DOHH2 (cell line): ENCODE results near the gene FAM124B.

Source experiments
- H3F3A ChIP-seq: fragments of 200-600 bp; sonication (generic), shearing (Covaris generic); 2 replicates; pipeline ENCODE4 v1.6.0; 2016; ENCODE audit warnings: antibody characterized with exemption, mild to moderate bottlenecking; ENCODE audit not compliant: control insufficient read depth, insufficient read depth
- H3K27ac ChIP-seq: fragments of 200-600 bp; sonication (generic); 2 replicates; pipeline ENCODE4 v1.5.1; 2014; ENCODE audit warnings: low read depth, mild to moderate bottlenecking, low read length, moderate library complexity
- H3K27me3 ChIP-seq: fragments of 200-600 bp; sonication (generic); 2 replicates; pipeline ENCODE4 v1.6.1; 2014; ENCODE audit warnings: mild to moderate bottlenecking, low read length, mixed read lengths; ENCODE audit not compliant: control insufficient read depth
- H3K36me3 ChIP-seq: fragments of 200-600 bp; sonication (generic); 2 replicates; pipeline ENCODE4 v1.6.1; 2014; ENCODE audit warnings: mild to moderate bottlenecking, low read length, moderate library complexity, mixed read lengths; ENCODE audit not compliant: control insufficient read depth
- H3K4me1 ChIP-seq: fragments of 200-600 bp; sonication (generic); 2 replicates; pipeline ENCODE4 v1.6.1; 2014; ENCODE audit warnings: mild to moderate bottlenecking, low read length, mixed read lengths; ENCODE audit not compliant: control insufficient read depth
- H3K4me2 ChIP-seq: fragments of 200-600 bp; sonication (generic); 2 replicates; pipeline ENCODE4 v1.6.0; 2014; ENCODE audit warnings: mild to moderate bottlenecking, low read length, moderate library complexity
- H3K4me3 ChIP-seq: fragments of 200-600 bp; sonication (generic); 2 replicates; pipeline ENCODE4 v1.5.1; 2014; ENCODE audit warnings: mild to moderate bottlenecking, low read length, mixed read lengths
- H3K79me2 ChIP-seq: fragments of 200-600 bp; sonication (generic); 2 replicates; pipeline ENCODE4 v1.6.1; 2014; ENCODE audit warnings: mild to moderate bottlenecking, low read length, mixed read lengths; ENCODE audit not compliant: control insufficient read depth
- H3K9me2 ChIP-seq: fragments of 200-600 bp; sonication (generic); replicated peaks from 2 replicates; pipeline ENCODE4 v1.6.1; 2014; ENCODE audit warnings: mild to moderate bottlenecking, low read length, mixed read lengths; ENCODE audit not compliant: control insufficient read depth
- H3K9me3 ChIP-seq: fragments of 200-600 bp; sonication (generic); 2 replicates; pipeline ENCODE4 v1.6.1; 2014; ENCODE audit warnings: antibody characterized with exemption, low read length, mixed read lengths; ENCODE audit not compliant: control insufficient read depth, insufficient read depth
- H4K20me1 ChIP-seq: fragments of 200-600 bp; sonication (generic); 2 replicates; pipeline ENCODE4 v1.6.0; 2014; ENCODE audit warnings: low read depth, mild to moderate bottlenecking, antibody characterized with exemption, low read length, moderate library complexity; ENCODE audit not compliant: control insufficient read depth, insufficient read depth
- EZH2phosphoT487 ChIP-seq: fragments of 200-600 bp; sonication (generic); IDR thresholded peaks from 2 replicates; pipeline ENCODE4 v1.6.1; 2017; ENCODE audit warnings: borderline replicate concordance, mild to moderate bottlenecking, antibody characterized with exemption, low read length, moderate library complexity, mixed read lengths
- TF ChIP-seq, protein P1 (sequence below): fragments of 200-600 bp; sonication (generic); IDR thresholded peaks from one replicate; pipeline ENCODE4 v1.5.1; 2014; ENCODE audit warnings: antibody characterized with exemption, mild to moderate bottlenecking, low read depth, low read length; ENCODE audit not compliant: poor library complexity, severe bottlenecking

Gene FAM124B

GRCh38 chr2:224331698-224332097, 70.2 kb downstream of the FAM124B start:
- Histone ChIP-seq H4K20me1 (no peaks in the 10 kb centered on the region), H3K4me3 (no peak overlapping the region), H3K4me1 (no peaks in the 10 kb centered on the region), H3K9me3 (no peaks in the 10 kb centered on the region), H3K36me3 (no peaks in the 10 kb centered on the region), H3K4me2 (no peak overlapping the region), H3K9me2 (no peaks in the 10 kb centered on the region), H3K79me2 (no peaks in the 10 kb centered on the region), H3K27ac (no peak overlapping the region), H3F3A (no peaks in the 10 kb centered on the region), H3K27me3 (0 out of 2 replicates have a peak, but pooled peaks cover 2% of the 10 kb centered on the region)
- TF ChIP-seq, protein P1, sequence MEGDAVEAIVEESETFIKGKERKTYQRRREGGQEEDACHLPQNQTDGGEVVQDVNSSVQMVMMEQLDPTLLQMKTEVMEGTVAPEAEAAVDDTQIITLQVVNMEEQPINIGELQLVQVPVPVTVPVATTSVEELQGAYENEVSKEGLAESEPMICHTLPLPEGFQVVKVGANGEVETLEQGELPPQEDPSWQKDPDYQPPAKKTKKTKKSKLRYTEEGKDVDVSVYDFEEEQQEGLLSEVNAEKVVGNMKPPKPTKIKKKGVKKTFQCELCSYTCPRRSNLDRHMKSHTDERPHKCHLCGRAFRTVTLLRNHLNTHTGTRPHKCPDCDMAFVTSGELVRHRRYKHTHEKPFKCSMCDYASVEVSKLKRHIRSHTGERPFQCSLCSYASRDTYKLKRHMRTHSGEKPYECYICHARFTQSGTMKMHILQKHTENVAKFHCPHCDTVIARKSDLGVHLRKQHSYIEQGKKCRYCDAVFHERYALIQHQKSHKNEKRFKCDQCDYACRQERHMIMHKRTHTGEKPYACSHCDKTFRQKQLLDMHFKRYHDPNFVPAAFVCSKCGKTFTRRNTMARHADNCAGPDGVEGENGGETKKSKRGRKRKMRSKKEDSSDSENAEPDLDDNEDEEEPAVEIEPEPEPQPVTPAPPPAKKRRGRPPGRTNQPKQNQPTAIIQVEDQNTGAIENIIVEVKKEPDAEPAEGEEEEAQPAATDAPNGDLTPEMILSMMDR: no peak

GRCh38 chr2:224328798-224329197, 73.1 kb downstream of the FAM124B start:
- H3K9me3 ChIP-seq: no peaks in the 10 kb centered on the region
- no peaks in the 10 kb centered on the region for H4K20me1 ChIP-seq
- H3K79me2 ChIP-seq: no peaks in the 10 kb centered on the region
- no peaks in the 10 kb centered on the region for H3K4me1 ChIP-seq
- no peak for TF ChIP-seq EZH2phosphoT487
- TF ChIP-seq, protein P1: no peak
- H3K36me3 ChIP-seq: no peaks in the 10 kb centered on the region
- H3K9me2 ChIP-seq: no peaks in the 10 kb centered on the region
- H3K27me3 ChIP-seq: 0 out of 2 replicates have a peak, but pooled peaks cover 6% of the 10 kb centered on the region
- no peak overlapping the region for H3K4me2 ChIP-seq
- no peaks in the 10 kb centered on the region for H3F3A ChIP-seq
- H3K4me3 ChIP-seq: no peak overlapping the region
- H3K27ac ChIP-seq: no peak overlapping the region
